ENCODE data around the gene NELL1.

DNA sequence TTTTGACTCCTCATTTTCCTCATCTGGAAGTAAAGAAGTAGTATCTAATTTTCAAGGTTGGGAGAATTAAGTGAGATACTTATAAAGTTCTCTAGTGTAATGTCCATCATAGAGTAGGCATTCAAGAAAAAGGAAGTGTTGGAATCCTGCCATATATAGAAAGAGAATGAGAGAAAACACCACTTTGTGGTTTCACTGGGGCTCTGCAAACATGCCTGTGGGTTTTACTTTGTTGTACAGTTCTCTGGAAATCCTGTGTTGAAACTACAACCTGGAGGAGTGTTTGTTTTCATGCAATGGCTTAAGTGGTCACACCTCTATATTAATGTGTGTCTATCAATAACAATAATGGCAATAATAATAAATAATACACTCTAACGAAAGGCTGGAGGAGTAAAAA lies 741.7 kb downstream of the NELL1 start:
- TF ChIP-seq EZH2 (IDR thresholded peaks at IDR 0.05; ENCODE audit: insufficient read depth, poor library complexity, severe bottlenecking) (no peak), EZH2phosphoT487 (IDR thresholded peaks at IDR 0.05; ENCODE audit: insufficient read depth, low read depth) (no peak)
